ENCODE data around the gene SCNN1G. TPM values are rescaled to one million over a fixed set of nuclear protein-coding genes. Genes with fewer than 3 reads are reported as not detected.

The SCNN1G gene
- total RNA-seq, 4 donors from 2014 or later = 2.8 to 87.8 (median 66.2) TPM

DNA sequence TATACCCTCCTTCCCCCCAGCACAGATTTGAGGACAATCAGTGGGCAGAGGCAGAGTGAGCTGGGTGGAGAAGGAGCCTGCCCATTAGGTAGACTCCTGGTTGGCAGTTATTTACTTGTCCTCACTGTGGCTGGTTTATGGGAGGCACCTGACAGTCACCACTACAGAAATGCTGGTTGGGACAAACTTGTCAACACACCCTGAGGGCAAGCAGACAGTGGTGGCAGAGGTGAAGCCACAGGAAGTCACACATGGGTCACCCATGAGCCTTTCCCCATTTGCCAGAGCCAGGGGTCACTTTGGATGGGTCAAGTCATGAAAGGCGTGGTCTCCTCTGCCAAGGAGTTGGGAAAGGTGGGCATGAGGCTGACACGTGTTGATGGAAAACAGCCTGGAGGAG, 6.4 kb downstream of the SCNN1G start:
- no peaks in the 10 kb centered on the region for H3K9me3 ChIP-seq
- H3K4me1 ChIP-seq = no peaks in the 10 kb centered on the region
- H3K27me3 ChIP-seq = peaks cover 26% of the 10 kb centered on the region
- 89% methylated on average over 2 of the region's 2 CpGs; no CpG with 5 or more reads in 1 of the 2 donors for WGBS, 2 donors (ENCODE audit: low coverage in 1 of 2)
- DNase-seq = no peak
- intact Hi-C loops (cut with DNase I; ENCODE audit: low total_unique reads) = no loop called here
- H3K27ac ChIP-seq = no peak overlapping the region
- in situ Hi-C loops (cut with MboI; ENCODE audit: low pct_ligation_motif_present in 1 of 4, low pct_unique_long_range_greater_than_20kb in 1 of 4, low sequenced_read_pairs in 3 of 4) = loop anchor here in 1 of 4 donors (10.0 kb wide), 1 partner anchor 246 kb away; no protein-coding TSS in a partner anchor
- TF ChIP-seq POLR2AphosphoS5 (IDR thresholded peaks at IDR 0.05) (no peak), POLR2A (IDR thresholded peaks at IDR 0.05) (no peak)
- H3K36me3 ChIP-seq = no peaks in the 10 kb centered on the region
- H3K4me3 ChIP-seq = no peak overlapping the region

DNA sequence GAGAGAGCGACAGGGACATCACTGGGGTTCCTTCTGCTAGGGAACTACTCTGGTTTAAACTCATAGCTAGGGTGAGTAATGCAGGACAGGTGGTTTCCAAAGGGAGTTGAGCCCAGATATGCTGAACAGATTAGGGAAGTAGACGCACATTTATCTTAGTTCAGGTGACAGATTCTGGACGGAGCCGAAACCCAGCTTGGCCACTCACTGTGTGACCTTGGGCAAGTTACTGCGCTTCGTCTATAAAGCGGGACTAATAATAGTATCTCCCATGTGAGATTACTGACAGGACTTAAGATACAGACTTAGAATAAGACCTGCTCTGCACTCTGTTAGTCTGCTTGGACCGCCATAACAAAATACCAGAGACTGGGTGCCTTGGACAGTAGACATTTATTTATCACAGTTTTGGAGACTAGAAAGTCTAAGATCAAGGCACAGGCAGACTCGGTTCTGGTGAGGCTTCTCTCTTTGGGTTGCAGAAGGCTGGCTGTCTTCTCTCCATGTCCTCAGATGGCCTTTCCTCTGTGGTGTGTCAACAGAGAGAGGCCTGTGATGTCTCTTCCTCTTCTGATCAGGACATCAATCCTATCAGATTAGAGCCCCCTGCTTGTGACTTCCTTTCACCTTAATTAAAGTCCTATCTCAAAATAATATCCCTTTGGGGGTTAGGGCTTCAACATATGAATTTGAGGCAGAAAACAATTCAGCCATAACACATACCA, 12.1 kb downstream of the SCNN1G start:
- WGBS, 2 donors (ENCODE audit: low coverage in 1 of 2) = 43 to 71% methylated on average over 3 to 9 of the region's 9 CpGs
- intact Hi-C loops (cut with DNase I; ENCODE audit: low total_unique reads) (no loop called here), in situ Hi-C loops (cut with MboI; ENCODE audit: low pct_ligation_motif_present in 1 of 4, low pct_unique_long_range_greater_than_20kb in 1 of 4, low sequenced_read_pairs in 3 of 4) (no loop called here)
- Histone ChIP-seq H3K9me3 (no peaks in the 10 kb centered on the region), H3K27me3 (no peaks in the 10 kb centered on the region), H3K4me1 (peaks cover 0 to 24% (median 10%) of the 10 kb centered on the region in 4 donors), H3K36me3 (no peaks in the 10 kb centered on the region), H3K4me3 (no peak overlapping the region), H3K27ac (peak overlapping the region in 3 of 4 donors; percentile 18 to 49 (median 35))
- TF ChIP-seq CTCF (IDR thresholded peaks at IDR 0.05) (no peak), POLR2A (IDR thresholded peaks at IDR 0.05) (no peak), EP300 (IDR thresholded peaks at IDR 0.05; ENCODE audit: low read depth) (no peak), POLR2AphosphoS5 (IDR thresholded peaks at IDR 0.05) (no peak)
- DNase-seq = no peak

GRCh38 chr16:23195366-23195978, 12.9 kb downstream of the SCNN1G start:
- Histone ChIP-seq H3K36me3 (no peaks in the 10 kb centered on the region), H3K27ac (peak overlapping the region in 3 of 4 donors; percentile 18 to 49 (median 35)), H3K4me1 (peaks cover 0 to 24% (median 10%) of the 10 kb centered on the region in 4 donors), H3K4me3 (no peak overlapping the region), H3K9me3 (no peaks in the 10 kb centered on the region), H3K27me3 (no peaks in the 10 kb centered on the region)
- TF ChIP-seq POLR2AphosphoS5 (IDR thresholded peaks at IDR 0.05) = peak in 1 of 3 donors; percentile 25
- TF ChIP-seq CTCF (IDR thresholded peaks at IDR 0.05) = no peak
- in situ Hi-C loops (cut with MboI; ENCODE audit: low pct_ligation_motif_present in 1 of 4, low pct_unique_long_range_greater_than_20kb in 1 of 4, low sequenced_read_pairs in 3 of 4) (no loop called here), intact Hi-C loops (cut with DNase I; ENCODE audit: low total_unique reads) (no loop called here)
- DNase-seq = no peak
- WGBS, 2 donors (ENCODE audit: low coverage in 1 of 2) = 36 to 52% methylated on average over 3 of the region's 3 CpGs

DNA sequence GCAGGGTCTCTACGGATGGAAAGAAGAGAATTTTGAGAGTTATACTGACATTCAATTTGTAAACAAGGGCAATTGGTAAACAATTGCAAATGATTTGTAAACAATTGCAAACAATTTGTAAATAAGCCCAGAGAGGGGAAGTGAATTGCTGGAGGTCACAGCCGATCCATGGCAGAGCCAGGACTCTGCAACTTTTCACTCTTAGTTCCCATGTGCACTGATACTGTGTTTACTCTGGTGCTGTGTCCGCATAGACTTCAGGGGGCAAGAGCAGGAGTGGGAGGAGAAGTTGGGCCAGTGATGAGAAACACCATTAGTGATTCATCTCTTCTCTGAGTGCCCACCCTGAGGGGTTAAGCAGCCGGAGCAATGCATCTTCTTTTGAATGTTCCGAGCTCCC, 14.0 kb downstream of the SCNN1G start:
- Histone ChIP-seq H3K36me3 (peaks cover 0 to 5% (median 0%) of the 10 kb centered on the region in 4 donors), H3K27me3 (no peaks in the 10 kb centered on the region), H3K4me3 (no peak overlapping the region), H3K4me1 (peaks cover 0 to 24% (median 10%) of the 10 kb centered on the region in 4 donors), H3K27ac (no peak overlapping the region), H3K9me3 (no peaks in the 10 kb centered on the region)
- TF ChIP-seq EP300 (IDR thresholded peaks at IDR 0.05; ENCODE audit: low read depth) (no peak), CTCF (IDR thresholded peaks at IDR 0.05) (no peak), POLR2A (IDR thresholded peaks at IDR 0.05) (no peak), POLR2AphosphoS5 (IDR thresholded peaks at IDR 0.05) (no peak)
- DNase-seq = no peak
- in situ Hi-C loops (cut with MboI; ENCODE audit: low pct_ligation_motif_present in 1 of 4, low pct_unique_long_range_greater_than_20kb in 1 of 4, low sequenced_read_pairs in 3 of 4) = no loop called here
- intact Hi-C loops (cut with DNase I; ENCODE audit: low total_unique reads) = no loop called here
- WGBS, 2 donors (ENCODE audit: low coverage in 1 of 2) = 63 to 69% methylated on average over 5 of the region's 5 CpGs

Data from transverse colon (tissue), 4 donors.